HepG2 (cell line): ENCODE measurements around the gene GATD1. TPM values are rescaled to one million over a fixed set of nuclear protein-coding genes. Genes with fewer than 3 reads are reported as not detected.

Experiments
- GZF1 ChIP-seq: sonication (generic); formaldehyde crosslinking; IDR thresholded peaks from 2 replicates; pipeline ENCODE4 v1.5.1; 2020; ENCODE audit warnings: mild to moderate bottlenecking, missing genetic modification reagents
- HIVEP1 ChIP-seq: sonication (generic); formaldehyde crosslinking; IDR thresholded peaks from 2 replicates; pipeline ENCODE4 v1.4.0; 2020; ENCODE audit warnings: mild to moderate bottlenecking, missing genetic modification reagents
- HMG20B ChIP-seq: conservative IDR thresholded peaks from 2 replicates; pipeline ENCODE4 v1.6.1; 2016; ENCODE audit warnings: missing genetic modification reagents, missing compliant biosample characterization
- KDM1A ChIP-seq: IDR thresholded peaks from 2 replicates; pipeline ENCODE4 v1.6.1; 2016; ENCODE audit warnings: missing compliant biosample characterization
- NKX3-1 ChIP-seq: sonication (generic); formaldehyde crosslinking; IDR thresholded peaks from 2 replicates; pipeline ENCODE4 v1.5.0; 2020; ENCODE audit warnings: missing genetic modification reagents
- POLR2A ChIP-seq, 2 experiments: IDR thresholded peaks; 2 replicates each; pipeline ENCODE4 v1.6.1; 2011; ENCODE audit warnings: low read depth in 2 of 2, low read length in 2 of 2, mild to moderate bottlenecking in 1 of 2, moderate library complexity in 1 of 2; ENCODE audit not compliant: insufficient read depth in 1 of 2
- YEATS4 ChIP-seq: sonication (generic); formaldehyde crosslinking; IDR thresholded peaks from 2 replicates; pipeline ENCODE4 v1.4.0; 2020; ENCODE audit warnings: missing genetic modification reagents, borderline replicate concordance
- ZFP62 ChIP-seq: sonication (generic); formaldehyde crosslinking; IDR thresholded peaks from 2 replicates; pipeline ENCODE4 v1.4.0; 2020; ENCODE audit warnings: missing genetic modification reagents
- ZNF607 ChIP-seq: sonication (generic); formaldehyde crosslinking; IDR thresholded peaks from 2 replicates; pipeline ENCODE4 v1.5.1; 2020; ENCODE audit warnings: missing genetic modification reagents, mild to moderate bottlenecking, borderline replicate concordance
- polyA plus RNA-seq, 8 experiments: library from polyadenylated mRNA; depleted of rRNA in 3 of 8; stranded (reverse) in 7 of 8; unstranded in 1 of 8; fragments of >200 nt; fragmentation: Illumina TruSeq in 4 of 8; extraction: Trizol in 4 of 8; gene quantifications; 2 replicates each; pipeline versions ENCODE4 v1.2.1 to v1.2.3, GENCODE V29; 2011 to 2016; ENCODE audit warnings: low read depth in 4 of 8, missing spikeins in 1 of 8, mixed read lengths in 1 of 8; ENCODE audit not compliant: insufficient read depth in 1 of 8
- total RNA-seq, 5 experiments: library from RNA; depleted of rRNA; stranded (reverse); fragments of >200 nt; fragmentation: Illumina TruSeq; extraction: Trizol; gene quantifications; 2 replicates each; pipeline ENCODE4 v1.2.3, GENCODE V29; 2016; ENCODE audit warnings: low read depth in 1 of 5
- TF ChIP-seq, protein P1 (sequence below): sonication (generic); formaldehyde crosslinking; IDR thresholded peaks from 2 replicates; pipeline ENCODE4 v1.5.1; 2020; ENCODE audit warnings: mild to moderate bottlenecking, missing genetic modification reagents
- TF ChIP-seq, protein P2 (sequence below): sonication (generic); formaldehyde crosslinking; IDR thresholded peaks from 2 replicates; pipeline ENCODE4 v1.8.1; 2022; ENCODE audit warnings: low read depth, mild to moderate bottlenecking, missing genetic modification reagents
- TF ChIP-seq, protein P3 (sequence below): sonication (generic); formaldehyde crosslinking; IDR thresholded peaks from 2 replicates; pipeline ENCODE4 v1.4.0; 2020; ENCODE audit warnings: missing genetic modification reagents, borderline replicate concordance

Gene GATD1
- total and polyA plus RNA-seq, 2 of the 13 experiments (the other 11 are each of a cell fraction or from before 2014, with no cell fraction given): 31.3 to 60.5 TPM

DNA sequence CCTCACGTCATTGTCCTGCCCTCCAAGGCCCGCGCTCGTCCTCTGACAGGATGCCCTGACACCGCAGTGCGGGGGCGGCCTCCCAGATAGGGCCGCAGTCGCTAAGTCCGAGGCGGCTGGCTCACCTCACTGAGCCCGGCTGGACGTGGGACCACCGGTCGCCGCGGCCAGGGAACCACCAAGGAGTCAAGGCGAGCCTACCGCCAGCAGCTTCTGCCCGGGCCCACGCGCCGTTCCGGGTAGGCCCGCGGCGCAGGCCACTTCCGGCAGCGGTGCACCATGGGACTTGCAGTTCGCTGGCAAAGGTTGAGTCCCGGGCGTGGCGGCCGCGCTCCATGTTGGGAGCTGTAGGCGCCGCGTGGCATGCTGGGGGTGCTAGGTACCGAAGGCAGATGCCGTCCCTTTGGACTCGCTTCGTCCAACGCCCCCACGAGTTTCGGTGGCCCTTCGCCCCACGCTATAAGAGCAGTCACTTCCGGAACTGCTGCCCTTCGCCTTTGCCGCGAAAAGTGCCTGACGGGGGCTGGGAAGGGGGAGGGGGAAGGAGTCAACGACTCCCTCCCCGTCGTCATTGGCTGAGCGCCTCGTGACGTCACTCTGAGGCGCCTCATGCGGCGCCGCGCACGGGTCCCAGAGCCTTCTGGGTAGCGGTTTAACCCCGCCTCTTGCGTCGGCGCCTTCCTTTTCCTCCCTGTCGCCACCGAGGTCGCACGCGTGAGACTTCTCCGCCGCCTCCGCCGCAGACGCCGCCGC lies 32.2 kb upstream of the GATD1 start, which contains the start of gene RPLP2 (continued):
- TF ChIP-seq, protein P1, sequence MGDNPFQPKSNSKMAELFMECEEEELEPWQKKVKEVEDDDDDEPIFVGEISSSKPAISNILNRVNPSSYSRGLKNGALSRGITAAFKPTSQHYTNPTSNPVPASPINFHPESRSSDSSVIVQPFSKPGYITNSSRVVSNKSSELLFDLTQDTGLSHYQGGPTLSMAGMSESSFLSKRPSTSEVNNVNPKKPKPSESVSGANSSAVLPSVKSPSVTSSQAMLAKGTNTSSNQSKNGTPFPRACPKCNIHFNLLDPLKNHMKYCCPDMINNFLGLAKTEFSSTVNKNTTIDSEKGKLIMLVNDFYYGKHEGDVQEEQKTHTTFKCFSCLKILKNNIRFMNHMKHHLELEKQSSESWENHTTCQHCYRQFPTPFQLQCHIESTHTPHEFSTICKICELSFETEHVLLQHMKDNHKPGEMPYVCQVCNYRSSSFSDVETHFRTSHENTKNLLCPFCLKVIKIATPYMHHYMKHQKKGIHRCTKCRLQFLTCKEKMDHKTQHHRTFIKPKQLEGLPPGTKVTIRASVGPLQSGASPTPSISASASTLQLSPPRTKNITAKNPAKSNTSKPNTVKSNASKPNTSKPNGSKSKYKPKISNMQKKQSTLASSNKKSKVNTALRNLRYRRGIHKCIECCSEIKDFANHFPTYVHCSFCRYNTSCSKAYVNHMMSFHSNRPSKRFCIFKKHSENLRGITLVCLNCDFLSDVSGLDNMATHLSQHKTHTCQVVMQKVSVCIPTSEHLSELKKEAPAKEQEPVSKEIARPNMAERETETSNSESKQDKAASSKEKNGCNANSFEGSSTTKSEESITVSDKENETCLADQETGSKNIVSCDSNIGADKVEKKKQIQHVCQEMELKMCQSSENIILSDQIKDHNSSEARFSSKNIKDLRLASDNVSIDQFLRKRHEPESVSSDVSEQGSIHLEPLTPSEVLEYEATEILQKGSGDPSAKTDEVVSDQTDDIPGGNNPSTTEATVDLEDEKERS: peak; percentile 84
- TF ChIP-seq GZF1 (CRISPR knock-in tag): 0 out of 2 replicates have a peak, but pooled peaks have one; percentile 17
- TF ChIP-seq POLR2A (IDR thresholded peaks at IDR 0.05; ENCODE audit: insufficient read depth in 1 of 2, low read depth in 2 of 2, low read length in 2 of 2): peak in 1 of 2 experiments; percentile 88; a peak in 2 of 4 replicates
- TF ChIP-seq, protein P2, sequence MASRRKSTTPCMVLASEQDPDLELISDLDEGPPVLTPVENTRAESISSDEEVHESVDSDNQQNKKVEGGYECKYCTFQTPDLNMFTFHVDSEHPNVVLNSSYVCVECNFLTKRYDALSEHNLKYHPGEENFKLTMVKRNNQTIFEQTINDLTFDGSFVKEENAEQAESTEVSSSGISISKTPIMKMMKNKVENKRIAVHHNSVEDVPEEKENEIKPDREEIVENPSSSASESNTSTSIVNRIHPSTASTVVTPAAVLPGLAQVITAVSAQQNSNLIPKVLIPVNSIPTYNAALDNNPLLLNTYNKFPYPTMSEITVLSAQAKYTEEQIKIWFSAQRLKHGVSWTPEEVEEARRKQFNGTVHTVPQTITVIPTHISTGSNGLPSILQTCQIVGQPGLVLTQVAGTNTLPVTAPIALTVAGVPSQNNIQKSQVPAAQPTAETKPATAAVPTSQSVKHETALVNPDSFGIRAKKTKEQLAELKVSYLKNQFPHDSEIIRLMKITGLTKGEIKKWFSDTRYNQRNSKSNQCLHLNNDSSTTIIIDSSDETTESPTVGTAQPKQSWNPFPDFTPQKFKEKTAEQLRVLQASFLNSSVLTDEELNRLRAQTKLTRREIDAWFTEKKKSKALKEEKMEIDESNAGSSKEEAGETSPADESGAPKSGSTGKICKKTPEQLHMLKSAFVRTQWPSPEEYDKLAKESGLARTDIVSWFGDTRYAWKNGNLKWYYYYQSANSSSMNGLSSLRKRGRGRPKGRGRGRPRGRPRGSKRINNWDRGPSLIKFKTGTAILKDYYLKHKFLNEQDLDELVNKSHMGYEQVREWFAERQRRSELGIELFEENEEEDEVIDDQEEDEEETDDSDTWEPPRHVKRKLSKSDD (CRISPR knock-in tag): peak; percentile 85
- TF ChIP-seq KDM1A: no peak
- no peak for TF ChIP-seq ZFP62
- TF ChIP-seq, protein P3, sequence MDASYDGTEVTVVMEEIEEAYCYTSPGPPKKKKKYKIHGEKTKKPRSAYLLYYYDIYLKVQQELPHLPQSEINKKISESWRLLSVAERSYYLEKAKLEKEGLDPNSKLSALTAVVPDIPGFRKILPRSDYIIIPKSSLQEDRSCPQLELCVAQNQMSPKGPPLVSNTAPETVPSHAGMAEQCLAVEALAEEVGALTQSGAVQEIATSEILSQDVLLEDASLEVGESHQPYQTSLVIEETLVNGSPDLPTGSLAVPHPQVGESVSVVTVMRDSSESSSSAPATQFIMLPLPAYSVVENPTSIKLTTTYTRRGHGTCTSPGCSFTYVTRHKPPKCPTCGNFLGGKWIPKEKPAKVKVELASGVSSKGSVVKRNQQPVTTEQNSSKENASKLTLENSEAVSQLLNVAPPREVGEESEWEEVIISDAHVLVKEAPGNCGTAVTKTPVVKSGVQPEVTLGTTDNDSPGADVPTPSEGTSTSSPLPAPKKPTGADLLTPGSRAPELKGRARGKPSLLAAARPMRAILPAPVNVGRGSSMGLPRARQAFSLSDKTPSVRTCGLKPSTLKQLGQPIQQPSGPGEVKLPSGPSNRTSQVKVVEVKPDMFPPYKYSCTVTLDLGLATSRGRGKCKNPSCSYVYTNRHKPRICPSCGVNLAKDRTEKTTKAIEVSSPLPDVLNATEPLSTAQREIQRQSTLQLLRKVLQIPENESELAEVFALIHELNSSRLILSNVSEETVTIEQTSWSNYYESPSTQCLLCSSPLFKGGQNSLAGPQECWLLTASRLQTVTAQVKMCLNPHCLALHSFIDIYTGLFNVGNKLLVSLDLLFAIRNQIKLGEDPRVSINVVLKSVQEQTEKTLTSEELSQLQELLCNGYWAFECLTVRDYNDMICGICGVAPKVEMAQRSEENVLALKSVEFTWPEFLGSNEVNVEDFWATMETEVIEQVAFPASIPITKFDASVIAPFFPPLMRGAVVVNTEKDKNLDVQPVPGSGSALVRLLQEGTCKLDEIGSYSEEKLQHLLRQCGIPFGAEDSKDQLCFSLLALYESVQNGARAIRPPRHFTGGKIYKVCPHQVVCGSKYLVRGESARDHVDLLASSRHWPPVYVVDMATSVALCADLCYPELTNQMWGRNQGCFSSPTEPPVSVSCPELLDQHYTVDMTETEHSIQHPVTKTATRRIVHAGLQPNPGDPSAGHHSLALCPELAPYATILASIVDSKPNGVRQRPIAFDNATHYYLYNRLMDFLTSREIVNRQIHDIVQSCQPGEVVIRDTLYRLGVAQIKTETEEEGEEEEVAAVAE (CRISPR knock-in tag): peak; percentile 87
- no peak; the same call in 1 of the 2 replicates for TF ChIP-seq HMG20B
- TF ChIP-seq HIVEP1: peak; percentile 93
- peak; percentile 98 for TF ChIP-seq YEATS4 (CRISPR knock-in tag)
- peak; percentile 79 for TF ChIP-seq ZNF607 (CRISPR knock-in tag)
- TF ChIP-seq NKX3-1: 0 out of 2 replicates have a peak, but pooled peaks have one; percentile 7
